Breast epithelium (tissue), 4 donors: ENCODE results near the gene NAV2. TPM values are rescaled to one million over a fixed set of nuclear protein-coding genes. Genes with fewer than 3 reads are reported as not detected.

Experiments
- DNase-seq, 2 donors: peaks; one replicate each; pipeline ENCODE4 v3.0.0-alpha.2; 2019; ENCODE audit warnings: low spot score in 2 of 2
- H3K27ac ChIP-seq, 2 donors: fragments of 200-600 bp; sonication (generic) in 1 of 2; one replicate each; pipeline ENCODE4 v1.5.1; 2016 to 2019; ENCODE audit warnings: mild to moderate bottlenecking in 1 of 2
- H3K27me3 ChIP-seq, 2 donors: fragments of 200-600 bp; sonication (generic) in 1 of 2; one replicate each; pipeline versions ENCODE4 v1.5.1 to v1.6.0; 2017 to 2019; ENCODE audit warnings: control low read depth in 1 of 2, mild to moderate bottlenecking in 1 of 2
- H3K36me3 ChIP-seq: fragments of 200-600 bp; one replicate; pipeline ENCODE4 v1.5.1; 2019
- H3K4me1 ChIP-seq, 2 donors: fragments of 200-600 bp; sonication (generic); one replicate each; pipeline ENCODE4 v1.5.1; 2016 to 2019; ENCODE audit warnings: control low read depth in 1 of 2
- H3K4me3 ChIP-seq, 3 donors: fragments of 200-600 bp; sonication (generic); 1 replicate in 2 of 3; 2 replicates in 1 of 3; pipeline ENCODE4 v1.5.1; 2016 to 2019; ENCODE audit warnings: mild to moderate bottlenecking in 3 of 3, moderate library complexity in 2 of 3
- H3K9me3 ChIP-seq, 2 donors: fragments of 200-600 bp; sonication (generic) in 1 of 2; one replicate each; pipeline ENCODE4 v1.5.1; 2016 to 2019; ENCODE audit warnings: control low read depth in 1 of 2
- CTCF ChIP-seq, 3 donors: fragments of 450-650 bp; IDR thresholded peaks; one replicate each; pipeline ENCODE4 v1.5.1; 2016 to 2017; ENCODE audit warnings: antibody characterized with exemption in 3 of 3, mild to moderate bottlenecking in 3 of 3, moderate library complexity in 3 of 3
- POLR2A ChIP-seq: fragments of 450-650 bp; IDR thresholded peaks from one replicate; pipeline ENCODE4 v1.6.1; 2016; ENCODE audit warnings: antibody characterized with exemption, mild to moderate bottlenecking, moderate library complexity
- POLR2AphosphoS5 ChIP-seq, 3 donors: sonication (generic); formaldehyde crosslinking; IDR thresholded peaks; one replicate each; pipeline ENCODE4 v1.6.1; 2017; ENCODE audit warnings: antibody characterized with exemption in 3 of 3
- intact Hi-C: fragments of 100-400 bp; cut with DNase I; formaldehyde crosslinking; loops from one replicate; pipeline ENCODE4 v1.15.1; 2023; ENCODE audit warnings: low total_unique reads
- total RNA-seq, 3 donors: library from RNA; depleted of rRNA; stranded (reverse); fragments of >200 nt; gene quantifications; one replicate each; pipeline ENCODE4 v1.1.0, GENCODE V29; 2016

The NAV2 gene
- total RNA-seq, 3 donors from 2014 or later: 28.2 to 61.8 (median 31.4) TPM

- Histone ChIP-seq H3K27ac (peak overlapping the region in 1 of 2 donors; percentile 57), H3K4me1 (no peaks in the 10 kb centered on the region), H3K27me3 (no peaks in the 10 kb centered on the region), H3K36me3 (no peaks in the 10 kb centered on the region), H3K9me3 (no peaks in the 10 kb centered on the region), H3K4me3 (no peak overlapping the region)
- no peak for TF ChIP-seq POLR2A
- no peak for TF ChIP-seq CTCF (IDR thresholded peaks at IDR 0.05)
- TF ChIP-seq POLR2AphosphoS5 (IDR thresholded peaks at IDR 0.05): no peak
- no peak for DNase-seq
- intact Hi-C loops: no loop called here
These were observed 334.6 kb downstream of the NAV2 start for GRCh38 chr11:20047006-20047768.

GRCh38 chr11:20047769-20048154 lies 335.1 kb downstream of the NAV2 start:
- Histone ChIP-seq H3K4me3 (no peak overlapping the region), H3K4me1 (no peaks in the 10 kb centered on the region), H3K9me3 (no peaks in the 10 kb centered on the region), H3K27me3 (no peaks in the 10 kb centered on the region), H3K36me3 (no peaks in the 10 kb centered on the region), H3K27ac (peak overlapping the region in 1 of 2 donors; percentile 57)
- TF ChIP-seq CTCF (IDR thresholded peaks at IDR 0.05): no peak
- no peak for TF ChIP-seq POLR2AphosphoS5 (IDR thresholded peaks at IDR 0.05)
- TF ChIP-seq POLR2A: no peak
- DNase-seq: no peak
- intact Hi-C loops: loop anchor here (2.0 kb wide), 1 partner anchor 39 kb away; no protein-coding TSS in a partner anchor

GRCh38 chr11:20048246-20048645 lies 335.6 kb downstream of the NAV2 start:
- Histone ChIP-seq H3K9me3 (no peaks in the 10 kb centered on the region), H3K4me3 (no peak overlapping the region), H3K27ac (peak overlapping the region in 1 of 2 donors; percentile 57), H3K27me3 (no peaks in the 10 kb centered on the region), H3K36me3 (no peaks in the 10 kb centered on the region), H3K4me1 (no peaks in the 10 kb centered on the region)
- TF ChIP-seq POLR2AphosphoS5 (IDR thresholded peaks at IDR 0.05) (no peak), POLR2A (no peak), CTCF (IDR thresholded peaks at IDR 0.05) (no peak)
- intact Hi-C loops: loop anchor here (2.0 kb wide), 1 partner anchor 39 kb away; no protein-coding TSS in a partner anchor
- no peak for DNase-seq

GRCh38 chr11:20048707-20049106 lies 336.1 kb downstream of the NAV2 start:
- Histone ChIP-seq H3K36me3 (no peaks in the 10 kb centered on the region), H3K4me3 (no peak overlapping the region), H3K27ac (peak overlapping the region; percentile 57 to 73), H3K4me1 (no peaks in the 10 kb centered on the region), H3K27me3 (no peaks in the 10 kb centered on the region), H3K9me3 (no peaks in the 10 kb centered on the region)
- intact Hi-C loops: loop anchor here (2.0 kb wide), 1 partner anchor 38 kb away; no protein-coding TSS in a partner anchor
- no peak for DNase-seq
- TF ChIP-seq POLR2AphosphoS5 (IDR thresholded peaks at IDR 0.05) (no peak), POLR2A (no peak), CTCF (IDR thresholded peaks at IDR 0.05) (no peak)

GRCh38 chr11:20049231-20049630 lies 336.6 kb downstream of the NAV2 start:
- DNase-seq: no peak
- Histone ChIP-seq H3K9me3 (no peaks in the 10 kb centered on the region), H3K4me1 (no peaks in the 10 kb centered on the region), H3K36me3 (no peaks in the 10 kb centered on the region), H3K4me3 (no peak overlapping the region), H3K27ac (peak overlapping the region; percentile 57 to 73), H3K27me3 (no peaks in the 10 kb centered on the region)
- TF ChIP-seq POLR2A (no peak), POLR2AphosphoS5 (IDR thresholded peaks at IDR 0.05) (no peak), CTCF (IDR thresholded peaks at IDR 0.05) (no peak)
- intact Hi-C loops: loop anchor here (2.0 kb wide), 1 partner anchor 38 kb away; no protein-coding TSS in a partner anchor
